ENCODE data around the gene PFN4.
"Not testable (repeated sequence)": the region's sequence is repeated elsewhere in the genome, so short reads cannot be mapped to it uniquely, and the experiment has no call there.

Gene PFN4

GRCh38 chr2:24101992-24102391 lies 21.1 kb downstream of the PFN4 start:
- Histone ChIP-seq H3K4me3 (ENCODE audit: insufficient read depth, low read depth, low read length, poor library complexity, severe bottlenecking) (no peak overlapping the region), H3K4me1 (ENCODE audit: control insufficient read depth, insufficient read depth, low read length, poor library complexity, severe bottlenecking) (no peaks in the 10 kb centered on the region), H3K27me3 (replicated peaks; ENCODE audit: control insufficient read depth, insufficient read depth, low read length, poor library complexity, severe bottlenecking) (no peaks in the 10 kb centered on the region), H3K9me3 (ENCODE audit: control insufficient read depth, low read length) (no peaks in the 10 kb centered on the region), H3K36me3 (ENCODE audit: control insufficient read depth, insufficient read depth, low read length) (no peaks in the 10 kb centered on the region), H3K27ac (ENCODE audit: insufficient read depth, low read length, poor library complexity, severe bottlenecking) (no peak overlapping the region)
- DNase-seq: no peak

DNA sequence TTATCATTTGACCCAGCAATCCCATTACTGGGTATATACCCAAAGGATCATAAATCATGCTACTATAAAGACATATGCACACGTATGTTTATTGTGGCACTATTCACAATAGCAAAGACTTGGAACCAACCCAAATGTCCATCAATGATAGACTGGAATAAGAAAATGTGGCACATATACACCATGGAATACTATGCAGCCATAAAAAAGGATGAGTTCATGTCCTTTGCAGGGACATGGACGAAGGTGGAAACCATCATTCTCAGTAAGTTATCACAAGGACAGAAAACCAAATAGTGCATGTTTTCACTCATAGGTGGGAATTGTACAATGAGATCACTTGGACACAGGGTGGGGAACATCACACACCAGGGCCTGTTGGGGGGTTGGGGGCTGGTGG lies 22.4 kb downstream of the PFN4 start:
- not testable (repeated sequence) for H3K27me3 ChIP-seq (replicated peaks; ENCODE audit: control insufficient read depth, insufficient read depth, low read length, poor library complexity, severe bottlenecking); H3K27ac ChIP-seq (ENCODE audit: insufficient read depth, low read length, poor library complexity, severe bottlenecking); H3K9me3 ChIP-seq (ENCODE audit: control insufficient read depth, low read length); H3K36me3 ChIP-seq (ENCODE audit: control insufficient read depth, insufficient read depth, low read length); H3K4me1 ChIP-seq (ENCODE audit: control insufficient read depth, insufficient read depth, low read length, poor library complexity, severe bottlenecking); H3K4me3 ChIP-seq (ENCODE audit: insufficient read depth, low read depth, low read length, poor library complexity, severe bottlenecking); DNase-seq

DNA sequence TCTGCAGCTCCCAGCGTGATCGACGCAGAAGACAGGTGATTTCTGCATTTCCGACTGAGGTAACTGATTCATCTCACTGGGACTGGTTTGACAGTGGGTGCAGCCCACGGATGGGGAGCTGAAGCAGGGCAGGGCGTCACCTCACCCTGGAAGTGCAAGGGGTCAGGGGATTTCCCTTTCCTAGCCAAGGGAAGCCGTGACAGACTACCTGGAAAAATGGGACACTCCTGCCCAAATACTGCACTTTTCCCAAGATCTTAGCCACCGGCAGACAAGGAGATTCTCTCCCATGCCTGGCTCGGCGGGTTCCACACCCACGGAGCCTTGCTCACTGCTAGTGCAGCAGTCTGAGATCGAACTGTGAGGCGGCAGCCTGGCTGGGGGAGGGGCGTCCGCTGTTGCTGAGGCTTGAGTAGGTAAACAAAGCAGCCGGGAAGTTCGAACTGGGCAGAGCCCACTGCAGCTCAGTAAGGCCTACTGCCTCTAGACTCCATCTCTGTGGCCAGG lies 27.9 kb downstream of the PFN4 start:
- H3K36me3 ChIP-seq (ENCODE audit: control insufficient read depth, insufficient read depth, low read length); H3K27me3 ChIP-seq (replicated peaks; ENCODE audit: control insufficient read depth, insufficient read depth, low read length, poor library complexity, severe bottlenecking); H3K4me3 ChIP-seq (ENCODE audit: insufficient read depth, low read depth, low read length, poor library complexity, severe bottlenecking); H3K9me3 ChIP-seq (ENCODE audit: control insufficient read depth, low read length); H3K4me1 ChIP-seq (ENCODE audit: control insufficient read depth, insufficient read depth, low read length, poor library complexity, severe bottlenecking); H3K27ac ChIP-seq (ENCODE audit: insufficient read depth, low read length, poor library complexity, severe bottlenecking); DNase-seq: not testable (repeated sequence)

DNA sequence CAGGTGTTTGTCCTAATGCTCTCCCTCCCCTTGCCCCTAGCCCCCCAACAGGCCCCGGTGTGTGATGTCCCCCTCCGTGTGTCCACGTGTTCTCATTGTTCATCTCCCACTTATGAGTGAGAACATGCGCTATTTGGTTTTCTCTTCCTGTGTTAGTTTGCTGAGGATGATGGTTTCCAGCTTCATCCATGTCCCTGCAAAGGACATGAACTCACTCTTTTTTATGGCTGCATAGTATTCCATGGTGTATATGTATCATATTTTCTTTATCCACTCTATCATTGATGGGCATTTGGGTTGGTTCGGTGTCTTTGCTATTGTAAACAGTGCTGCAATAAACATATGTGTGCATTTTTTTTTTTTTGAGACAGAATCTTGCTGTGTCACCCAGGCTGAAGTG lies 29.9 kb downstream of the PFN4 start:
- not testable (repeated sequence) for H3K9me3 ChIP-seq (ENCODE audit: control insufficient read depth, low read length); H3K4me3 ChIP-seq (ENCODE audit: insufficient read depth, low read depth, low read length, poor library complexity, severe bottlenecking); H3K27me3 ChIP-seq (replicated peaks; ENCODE audit: control insufficient read depth, insufficient read depth, low read length, poor library complexity, severe bottlenecking); H3K36me3 ChIP-seq (ENCODE audit: control insufficient read depth, insufficient read depth, low read length); H3K4me1 ChIP-seq (ENCODE audit: control insufficient read depth, insufficient read depth, low read length, poor library complexity, severe bottlenecking); H3K27ac ChIP-seq (ENCODE audit: insufficient read depth, low read length, poor library complexity, severe bottlenecking); DNase-seq

DNA sequence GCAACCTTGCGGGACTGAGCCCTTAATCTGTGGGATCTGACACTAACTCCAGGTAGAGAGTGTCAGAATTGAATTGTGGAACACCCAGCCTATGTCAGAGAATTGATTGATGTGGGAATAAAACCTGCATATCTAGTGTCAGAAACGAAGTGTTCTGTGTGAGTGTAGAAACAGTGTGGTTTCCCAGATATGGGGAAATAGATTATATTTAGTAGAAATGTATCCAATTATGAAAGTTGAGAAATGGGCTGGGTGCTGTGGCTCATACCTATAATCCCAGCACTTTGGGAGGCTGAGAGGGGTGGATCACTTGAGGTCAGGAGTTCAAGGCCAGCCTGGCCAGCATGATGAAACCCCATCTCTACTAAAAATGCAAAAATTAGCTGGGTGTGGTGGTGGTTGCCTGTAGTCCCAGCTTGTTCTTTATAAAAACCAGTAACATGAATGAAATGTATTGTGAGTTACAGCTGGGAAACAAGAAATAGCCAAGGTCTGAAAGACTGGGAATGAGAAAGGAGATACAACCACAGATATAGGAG lies 34.2 kb downstream of the PFN4 start:
- no peaks in the 10 kb centered on the region for H3K9me3 ChIP-seq (ENCODE audit: control insufficient read depth, low read length)
- no peaks in the 10 kb centered on the region for H3K27me3 ChIP-seq (replicated peaks; ENCODE audit: control insufficient read depth, insufficient read depth, low read length, poor library complexity, severe bottlenecking)
- H3K36me3 ChIP-seq (ENCODE audit: control insufficient read depth, insufficient read depth, low read length): no peaks in the 10 kb centered on the region
- H3K27ac ChIP-seq (ENCODE audit: insufficient read depth, low read length, poor library complexity, severe bottlenecking): no peak overlapping the region
- peaks cover 1% of the 10 kb centered on the region for H3K4me1 ChIP-seq (ENCODE audit: control insufficient read depth, insufficient read depth, low read length, poor library complexity, severe bottlenecking)
- no peak for DNase-seq
- no peak overlapping the region for H3K4me3 ChIP-seq (ENCODE audit: insufficient read depth, low read depth, low read length, poor library complexity, severe bottlenecking)

DNA sequence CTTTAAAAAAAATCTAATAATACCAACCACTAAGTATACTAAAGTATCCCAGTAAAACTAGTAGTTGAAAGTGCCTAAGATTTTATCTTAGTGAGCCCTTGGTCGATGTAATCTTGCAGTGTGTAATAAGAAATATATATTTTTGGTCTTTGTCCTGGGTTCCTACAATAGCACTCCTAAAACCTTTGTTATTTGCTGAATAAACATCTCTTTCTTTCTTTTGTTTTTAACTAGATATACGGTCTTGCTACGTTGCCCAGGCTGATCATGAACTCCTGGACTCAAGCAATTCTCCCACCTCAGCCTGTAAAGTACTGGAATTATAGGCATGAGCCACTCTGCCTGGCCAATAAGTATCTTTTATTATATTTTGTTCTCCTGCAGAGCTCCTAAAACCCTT lies 36.1 kb downstream of the PFN4 start:
- Histone ChIP-seq H3K9me3 (ENCODE audit: control insufficient read depth, low read length) (no peaks in the 10 kb centered on the region), H3K4me3 (ENCODE audit: insufficient read depth, low read depth, low read length, poor library complexity, severe bottlenecking) (no peak overlapping the region), H3K27me3 (replicated peaks; ENCODE audit: control insufficient read depth, insufficient read depth, low read length, poor library complexity, severe bottlenecking) (no peaks in the 10 kb centered on the region), H3K27ac (ENCODE audit: insufficient read depth, low read length, poor library complexity, severe bottlenecking) (no peak overlapping the region), H3K4me1 (ENCODE audit: control insufficient read depth, insufficient read depth, low read length, poor library complexity, severe bottlenecking) (peaks cover 5% of the 10 kb centered on the region), H3K36me3 (ENCODE audit: control insufficient read depth, insufficient read depth, low read length) (no peaks in the 10 kb centered on the region)
- DNase-seq: no peak

GRCh38 chr2:24086241-24086640 lies 36.9 kb downstream of the PFN4 start:
- no peak for DNase-seq
- Histone ChIP-seq H3K9me3 (ENCODE audit: control insufficient read depth, low read length) (no peaks in the 10 kb centered on the region), H3K27me3 (replicated peaks; ENCODE audit: control insufficient read depth, insufficient read depth, low read length, poor library complexity, severe bottlenecking) (no peaks in the 10 kb centered on the region), H3K4me1 (ENCODE audit: control insufficient read depth, insufficient read depth, low read length, poor library complexity, severe bottlenecking) (peaks cover 5% of the 10 kb centered on the region), H3K36me3 (ENCODE audit: control insufficient read depth, insufficient read depth, low read length) (no peaks in the 10 kb centered on the region), H3K27ac (ENCODE audit: insufficient read depth, low read length, poor library complexity, severe bottlenecking) (no peak overlapping the region), H3K4me3 (ENCODE audit: insufficient read depth, low read depth, low read length, poor library complexity, severe bottlenecking) (no peak overlapping the region)

DNA sequence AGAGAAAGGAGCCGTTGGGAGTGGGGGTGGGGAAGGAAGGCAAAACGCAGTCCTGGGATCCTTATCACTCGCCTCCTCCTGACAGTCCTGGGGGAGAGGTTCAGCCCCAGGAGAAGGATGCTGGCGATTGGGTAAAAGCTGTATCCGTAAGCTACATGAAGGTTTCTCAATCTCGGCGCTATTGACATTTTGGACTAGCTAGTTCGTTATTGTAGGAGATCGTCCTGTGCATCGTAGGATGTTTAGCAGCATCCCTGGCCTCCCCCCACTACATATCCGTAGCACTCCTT lies 38.0 kb downstream of the PFN4 start:
- Histone ChIP-seq H3K4me3 (ENCODE audit: insufficient read depth, low read depth, low read length, poor library complexity, severe bottlenecking) (no peak overlapping the region), H3K36me3 (ENCODE audit: control insufficient read depth, insufficient read depth, low read length) (no peaks in the 10 kb centered on the region), H3K4me1 (ENCODE audit: control insufficient read depth, insufficient read depth, low read length, poor library complexity, severe bottlenecking) (peaks cover 5% of the 10 kb centered on the region), H3K27ac (ENCODE audit: insufficient read depth, low read length, poor library complexity, severe bottlenecking) (no peak overlapping the region), H3K9me3 (ENCODE audit: control insufficient read depth, low read length) (no peaks in the 10 kb centered on the region), H3K27me3 (replicated peaks; ENCODE audit: control insufficient read depth, insufficient read depth, low read length, poor library complexity, severe bottlenecking) (no peaks in the 10 kb centered on the region)
- no peak for DNase-seq

DNA sequence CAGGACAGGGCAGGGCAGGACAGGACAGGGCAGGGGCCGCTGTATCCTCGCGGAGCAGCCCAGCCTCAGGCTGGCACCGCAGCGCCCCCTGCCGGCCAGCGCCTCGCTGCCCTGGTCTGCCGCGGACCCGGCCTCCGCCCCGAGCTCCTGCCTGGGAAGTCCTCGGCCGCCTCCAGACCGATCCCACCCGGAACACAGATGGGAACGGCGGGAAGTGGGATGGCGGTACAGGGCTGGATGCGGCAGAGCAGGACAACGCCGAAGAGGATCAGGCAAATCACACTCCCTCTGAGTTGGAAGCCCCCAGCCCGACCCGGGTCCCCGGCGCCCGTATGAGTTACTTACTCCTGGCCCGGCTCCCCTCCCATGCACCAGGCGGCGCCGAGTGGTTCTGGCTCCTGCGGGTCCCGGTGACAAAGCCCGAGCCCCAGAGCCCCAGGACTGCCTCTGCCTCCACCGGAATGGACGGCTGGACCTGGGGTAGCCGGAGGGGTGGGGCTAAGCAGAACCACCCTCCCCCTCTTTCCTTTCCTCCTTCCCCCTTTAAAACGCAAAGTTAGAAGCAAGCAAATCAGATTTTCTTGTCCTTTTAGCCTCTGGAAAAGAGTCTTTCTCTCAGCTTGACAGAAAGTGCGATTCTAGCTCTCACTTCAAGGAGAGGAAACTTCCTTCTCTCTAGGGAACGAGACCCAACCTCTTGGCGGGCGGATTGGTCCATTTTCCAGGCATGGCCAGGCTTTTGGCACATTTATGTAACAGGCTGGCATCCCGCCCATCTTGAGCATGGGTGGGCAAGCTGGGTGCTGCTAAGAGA lies 38.5 kb downstream of the PFN4 start, which contains the start of gene TP53I3:
TSS of gene TP53I3 (minus strand) at position 449 of the 814 bp plus-strand sequence. CDS start 508 bp downstream, outside the sequence.
- DNase-seq: peak; percentile 61 to 72 (median 65)
- H3K4me1 ChIP-seq (ENCODE audit: control insufficient read depth, insufficient read depth, low read length, poor library complexity, severe bottlenecking): peaks cover 5% of the 10 kb centered on the region
- H3K4me3 ChIP-seq (ENCODE audit: insufficient read depth, low read depth, low read length, poor library complexity, severe bottlenecking): peak within 1 kb of the TSS; percentile 44
- H3K9me3 ChIP-seq (ENCODE audit: control insufficient read depth, low read length): no peaks in the 10 kb centered on the region
- no peaks in the 10 kb centered on the region for H3K36me3 ChIP-seq (ENCODE audit: control insufficient read depth, insufficient read depth, low read length)
- no peaks in the 10 kb centered on the region for H3K27me3 ChIP-seq (replicated peaks; ENCODE audit: control insufficient read depth, insufficient read depth, low read length, poor library complexity, severe bottlenecking)
- no peak within 1 kb of the TSS for H3K27ac ChIP-seq (ENCODE audit: insufficient read depth, low read length, poor library complexity, severe bottlenecking)

DNA sequence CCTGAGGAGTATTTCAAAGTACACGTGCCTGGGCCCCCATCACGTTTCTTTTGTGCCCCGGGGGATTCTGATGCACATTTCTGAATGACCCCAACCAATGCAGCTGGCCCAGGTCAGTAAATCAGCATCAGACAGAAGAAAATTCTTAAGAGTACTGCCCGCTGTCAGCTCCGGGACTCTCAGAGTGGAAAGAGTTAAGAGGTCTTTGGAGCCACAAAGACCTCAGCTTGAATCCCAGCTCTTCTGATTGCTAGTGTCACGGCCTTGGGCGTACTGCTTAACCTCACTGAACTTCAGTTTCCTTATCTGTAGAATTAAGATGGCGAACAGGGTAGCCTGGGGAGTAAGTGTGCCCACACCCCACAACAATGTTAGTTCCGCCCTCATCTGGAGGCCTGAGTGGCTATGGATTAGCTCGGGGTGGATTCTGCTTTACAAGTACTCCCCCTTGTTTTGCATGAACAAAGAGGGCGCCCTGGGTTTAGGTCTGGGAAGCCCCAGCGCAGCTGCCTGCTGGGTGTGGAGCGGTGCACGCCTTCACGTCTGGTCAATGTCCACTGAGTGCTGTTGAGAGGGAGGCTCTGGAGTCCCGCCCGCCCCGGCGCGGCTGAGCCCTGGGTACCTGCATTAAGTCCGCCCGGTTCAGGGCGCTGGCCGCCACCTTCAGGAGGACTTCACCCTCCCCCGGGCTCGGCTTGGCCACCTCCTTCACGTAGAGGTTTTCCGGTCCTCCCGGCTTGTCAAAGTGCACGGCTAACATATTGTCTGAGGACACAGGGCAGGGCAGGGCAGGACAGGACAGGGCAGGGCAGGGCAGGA lies 39.4 kb downstream of the PFN4 start:
- Histone ChIP-seq H3K27me3 (replicated peaks; ENCODE audit: control insufficient read depth, insufficient read depth, low read length, poor library complexity, severe bottlenecking) (no peaks in the 10 kb centered on the region), H3K27ac (ENCODE audit: insufficient read depth, low read length, poor library complexity, severe bottlenecking) (no peak overlapping the region), H3K36me3 (ENCODE audit: control insufficient read depth, insufficient read depth, low read length) (no peaks in the 10 kb centered on the region), H3K4me3 (ENCODE audit: insufficient read depth, low read depth, low read length, poor library complexity, severe bottlenecking) (peak overlapping the region; percentile 44), H3K9me3 (ENCODE audit: control insufficient read depth, low read length) (no peaks in the 10 kb centered on the region), H3K4me1 (ENCODE audit: control insufficient read depth, insufficient read depth, low read length, poor library complexity, severe bottlenecking) (peaks cover 5% of the 10 kb centered on the region)
- peak in 2 of 3 donors; percentile 8 to 22 for DNase-seq
